ENCODE measurements around the gene JDP2. TPM values are rescaled to one million over a fixed set of nuclear protein-coding genes. Genes with fewer than 3 reads are reported as not detected.

JDP2 gene
- total and polyA plus RNA-seq, 8 donors, result 6.6 to 25.8 (median 11.3) TPM

GRCh38 chr14:75499084-75499875, 71.5 kb downstream of the JDP2 start:
- no peak overlapping the region for H3K4me3 ChIP-seq
- no peaks in the 10 kb centered on the region for H3K27me3 ChIP-seq
- ATAC-seq (no peak), FAIRE-seq (no peak), DNase-seq (no peak)
- TF ChIP-seq CTCF (IDR thresholded peaks at IDR 0.05), result no peak
- WGBS, 2 donors, result 82 to 90% methylated on average over 16 of the region's 16 CpGs
- intact Hi-C loops (cut with DNase I), result loop anchor here in 1 of 3 donors (10.0 kb wide), 1 partner anchor 364 kb away; no protein-coding TSS in a partner anchor
- no peak overlapping the region for H3K27ac ChIP-seq
- no peaks in the 10 kb centered on the region for H3K4me1 ChIP-seq
- no peaks in the 10 kb centered on the region for H3K36me3 ChIP-seq
- no peaks in the 10 kb centered on the region for H3K9me3 ChIP-seq

GRCh38 chr14:75501080-75501479, 73.3 kb downstream of the JDP2 start:
- DNase-seq (no peak), ATAC-seq (no peak), FAIRE-seq (no peak)
- no peak for TF ChIP-seq CTCF (IDR thresholded peaks at IDR 0.05)
- intact Hi-C loops (cut with DNase I), result no loop called here
- H3K9me3 ChIP-seq, result no peaks in the 10 kb centered on the region
- H3K4me1 ChIP-seq, result no peaks in the 10 kb centered on the region
- no peaks in the 10 kb centered on the region for H3K36me3 ChIP-seq
- no peak overlapping the region for H3K27ac ChIP-seq
- H3K27me3 ChIP-seq, result no peaks in the 10 kb centered on the region
- H3K4me3 ChIP-seq, result no peak overlapping the region
- WGBS, 2 donors, result 91 to 92% methylated on average over 3 of the region's 3 CpGs

- H3K9me3 ChIP-seq, result no peaks in the 10 kb centered on the region
- intact Hi-C loops (cut with DNase I), result no loop called here
- no peak overlapping the region for H3K4me3 ChIP-seq
- no peak overlapping the region for H3K27ac ChIP-seq
- no peak for DNase-seq
- TF ChIP-seq CTCF (IDR thresholded peaks at IDR 0.05), result no peak
- WGBS, 2 donors, result 95 to 97% methylated on average over 1 of the region's 1 CpG
- no peaks in the 10 kb centered on the region for H3K36me3 ChIP-seq
- FAIRE-seq, result no peak
- no peaks in the 10 kb centered on the region for H3K4me1 ChIP-seq
- H3K27me3 ChIP-seq, result no peaks in the 10 kb centered on the region
- no peak for ATAC-seq
These were observed 76.6 kb downstream of the JDP2 start for GRCh38 chr14:75504411-75504810.

GRCh38 chr14:75506930-75507329, 79.1 kb downstream of the JDP2 start:
- Histone ChIP-seq H3K9me3 (no peaks in the 10 kb centered on the region), H3K36me3 (no peaks in the 10 kb centered on the region), H3K27me3 (no peaks in the 10 kb centered on the region), H3K27ac (no peak overlapping the region), H3K4me3 (no peak overlapping the region), H3K4me1 (no peaks in the 10 kb centered on the region)
- intact Hi-C loops (cut with DNase I), result no loop called here
- 78 to 87% methylated on average over 1 of the region's 1 CpG for WGBS, 2 donors
- DNase-seq, result no peak
- FAIRE-seq, result peak; percentile 37
- no peak for TF ChIP-seq CTCF (IDR thresholded peaks at IDR 0.05)
- ATAC-seq, result no peak

- FAIRE-seq, result no peak
- Histone ChIP-seq H3K27ac (no peak overlapping the region), H3K4me1 (no peaks in the 10 kb centered on the region), H3K36me3 (no peaks in the 10 kb centered on the region), H3K4me3 (no peak overlapping the region), H3K27me3 (no peaks in the 10 kb centered on the region), H3K9me3 (no peaks in the 10 kb centered on the region)
- no peak for ATAC-seq
- TF ChIP-seq CTCF (IDR thresholded peaks at IDR 0.05), result no peak
- 89 to 96% methylated on average over 1 of the region's 1 CpG for WGBS, 2 donors
- intact Hi-C loops (cut with DNase I), result no loop called here
- DNase-seq, result no peak
These were observed 82.7 kb downstream of the JDP2 start for GRCh38 chr14:75510547-75510946.
